HepG2 (cell line): Measurements from ENCODE around the gene TUBA8. TPM values are rescaled to one million over a fixed set of nuclear protein-coding genes. Genes with fewer than 3 reads are reported as not detected.

Experiments used
- ATRX ChIP-seq: sonication (generic); formaldehyde crosslinking; IDR thresholded peaks from 2 replicates; pipeline ENCODE4 v1.4.0; 2020; ENCODE audit warnings: missing genetic modification reagents, borderline replicate concordance
- CREB3 ChIP-seq: sonication (generic); formaldehyde crosslinking; IDR thresholded peaks from 2 replicates; pipeline ENCODE4 v1.5.0; 2020; ENCODE audit warnings: missing genetic modification reagents
- EED ChIP-seq: sonication (generic); formaldehyde crosslinking; IDR thresholded peaks from 2 replicates; pipeline ENCODE4 v1.5.0; 2020; ENCODE audit warnings: mild to moderate bottlenecking, missing genetic modification reagents
- FIP1L1 ChIP-seq: fragments of 200-400 bp; formaldehyde crosslinking; IDR thresholded peaks from 2 replicates; pipeline ENCODE4 v1.6.1; 2018; ENCODE audit warnings: low read depth, mild to moderate bottlenecking, low read length, moderate library complexity, borderline replicate concordance; ENCODE audit not compliant: insufficient read depth
- HOXA5 ChIP-seq: sonication (generic); formaldehyde crosslinking; IDR thresholded peaks from 2 replicates; pipeline ENCODE4 v1.4.0; 2020; ENCODE audit warnings: missing genetic modification reagents
- KLF16 ChIP-seq, 2 experiments: sonication (generic) in 1 of 2; formaldehyde crosslinking in 1 of 2; IDR thresholded peaks; 2 replicates each; pipeline versions ENCODE4 v1.6.1 to v1.8.0; 2016 to 2023; ENCODE audit warnings: missing genetic modification reagents in 2 of 2, missing compliant biosample characterization in 1 of 2
- NFKB2 ChIP-seq: sonication (generic); formaldehyde crosslinking; IDR thresholded peaks from 2 replicates; pipeline ENCODE4 v1.4.0; 2020; ENCODE audit warnings: missing genetic modification reagents, borderline replicate concordance
- SMARCC2 ChIP-seq: fragments of 450-650 bp; IDR thresholded peaks from 2 replicates; pipeline ENCODE4 v1.6.1; 2017; ENCODE audit warnings: antibody characterized with exemption, mild to moderate bottlenecking
- SRSF4 ChIP-seq: fragments of 200-400 bp; formaldehyde crosslinking; IDR thresholded peaks from one replicate; pipeline ENCODE4 v1.6.1; 2018; ENCODE audit warnings: mild to moderate bottlenecking, low read depth, low read length, moderate library complexity; ENCODE audit not compliant: poor library complexity, severe bottlenecking
- SRY ChIP-seq: sonication (generic); formaldehyde crosslinking; IDR thresholded peaks from 2 replicates; pipeline ENCODE4 v1.8.0; 2022; ENCODE audit warnings: mild to moderate bottlenecking, missing genetic modification reagents
- ZNF180 ChIP-seq: sonication (generic); formaldehyde crosslinking; IDR thresholded peaks from 2 replicates; pipeline ENCODE4 v1.4.0; 2020; ENCODE audit warnings: low read depth, missing genetic modification reagents, borderline replicate concordance
- ZNF737 ChIP-seq: sonication (generic); formaldehyde crosslinking; IDR thresholded peaks from 2 replicates; pipeline ENCODE4 v1.5.0; 2020; ENCODE audit warnings: missing genetic modification reagents, mild to moderate bottlenecking, borderline replicate concordance
- polyA plus RNA-seq, 8 experiments: library from polyadenylated mRNA; depleted of rRNA in 3 of 8; stranded (reverse) in 7 of 8; unstranded in 1 of 8; fragments of >200 nt; fragmentation: Illumina TruSeq in 4 of 8; extraction: Trizol in 4 of 8; gene quantifications; 2 replicates each; pipeline versions ENCODE4 v1.2.1 to v1.2.3, GENCODE V29; 2011 to 2016; ENCODE audit warnings: low read depth in 4 of 8, missing spikeins in 1 of 8, mixed read lengths in 1 of 8; ENCODE audit not compliant: insufficient read depth in 1 of 8
- total RNA-seq, 5 experiments: library from RNA; depleted of rRNA; stranded (reverse); fragments of >200 nt; fragmentation: Illumina TruSeq; extraction: Trizol; gene quantifications; 2 replicates each; pipeline ENCODE4 v1.2.3, GENCODE V29; 2016; ENCODE audit warnings: low read depth in 1 of 5
- TF ChIP-seq, protein P1 (sequence below): sonication (generic); formaldehyde crosslinking; IDR thresholded peaks from one replicate; pipeline ENCODE4 v1.5.1; 2020; ENCODE audit warnings: mild to moderate bottlenecking, missing genetic modification reagents; ENCODE audit errors: not compliant biosample characterization
- TF ChIP-seq, protein P2 (sequence below): sonication (generic); formaldehyde crosslinking; conservative IDR thresholded peaks from 2 replicates; pipeline ENCODE4 v1.8.0; 2022; ENCODE audit warnings: low read depth, missing genetic modification reagents
- TF ChIP-seq, protein P3 (sequence below): sonication (generic); formaldehyde crosslinking; conservative IDR thresholded peaks from 2 replicates; pipeline ENCODE4 v1.4.0; 2020; ENCODE audit warnings: missing genetic modification reagents

Gene TUBA8
- total and polyA plus RNA-seq, 2 of the 13 experiments (the other 11 are each of a cell fraction or from before 2014, with no cell fraction given), result 0.35 to 0.69 TPM

- TF ChIP-seq, protein P1, sequence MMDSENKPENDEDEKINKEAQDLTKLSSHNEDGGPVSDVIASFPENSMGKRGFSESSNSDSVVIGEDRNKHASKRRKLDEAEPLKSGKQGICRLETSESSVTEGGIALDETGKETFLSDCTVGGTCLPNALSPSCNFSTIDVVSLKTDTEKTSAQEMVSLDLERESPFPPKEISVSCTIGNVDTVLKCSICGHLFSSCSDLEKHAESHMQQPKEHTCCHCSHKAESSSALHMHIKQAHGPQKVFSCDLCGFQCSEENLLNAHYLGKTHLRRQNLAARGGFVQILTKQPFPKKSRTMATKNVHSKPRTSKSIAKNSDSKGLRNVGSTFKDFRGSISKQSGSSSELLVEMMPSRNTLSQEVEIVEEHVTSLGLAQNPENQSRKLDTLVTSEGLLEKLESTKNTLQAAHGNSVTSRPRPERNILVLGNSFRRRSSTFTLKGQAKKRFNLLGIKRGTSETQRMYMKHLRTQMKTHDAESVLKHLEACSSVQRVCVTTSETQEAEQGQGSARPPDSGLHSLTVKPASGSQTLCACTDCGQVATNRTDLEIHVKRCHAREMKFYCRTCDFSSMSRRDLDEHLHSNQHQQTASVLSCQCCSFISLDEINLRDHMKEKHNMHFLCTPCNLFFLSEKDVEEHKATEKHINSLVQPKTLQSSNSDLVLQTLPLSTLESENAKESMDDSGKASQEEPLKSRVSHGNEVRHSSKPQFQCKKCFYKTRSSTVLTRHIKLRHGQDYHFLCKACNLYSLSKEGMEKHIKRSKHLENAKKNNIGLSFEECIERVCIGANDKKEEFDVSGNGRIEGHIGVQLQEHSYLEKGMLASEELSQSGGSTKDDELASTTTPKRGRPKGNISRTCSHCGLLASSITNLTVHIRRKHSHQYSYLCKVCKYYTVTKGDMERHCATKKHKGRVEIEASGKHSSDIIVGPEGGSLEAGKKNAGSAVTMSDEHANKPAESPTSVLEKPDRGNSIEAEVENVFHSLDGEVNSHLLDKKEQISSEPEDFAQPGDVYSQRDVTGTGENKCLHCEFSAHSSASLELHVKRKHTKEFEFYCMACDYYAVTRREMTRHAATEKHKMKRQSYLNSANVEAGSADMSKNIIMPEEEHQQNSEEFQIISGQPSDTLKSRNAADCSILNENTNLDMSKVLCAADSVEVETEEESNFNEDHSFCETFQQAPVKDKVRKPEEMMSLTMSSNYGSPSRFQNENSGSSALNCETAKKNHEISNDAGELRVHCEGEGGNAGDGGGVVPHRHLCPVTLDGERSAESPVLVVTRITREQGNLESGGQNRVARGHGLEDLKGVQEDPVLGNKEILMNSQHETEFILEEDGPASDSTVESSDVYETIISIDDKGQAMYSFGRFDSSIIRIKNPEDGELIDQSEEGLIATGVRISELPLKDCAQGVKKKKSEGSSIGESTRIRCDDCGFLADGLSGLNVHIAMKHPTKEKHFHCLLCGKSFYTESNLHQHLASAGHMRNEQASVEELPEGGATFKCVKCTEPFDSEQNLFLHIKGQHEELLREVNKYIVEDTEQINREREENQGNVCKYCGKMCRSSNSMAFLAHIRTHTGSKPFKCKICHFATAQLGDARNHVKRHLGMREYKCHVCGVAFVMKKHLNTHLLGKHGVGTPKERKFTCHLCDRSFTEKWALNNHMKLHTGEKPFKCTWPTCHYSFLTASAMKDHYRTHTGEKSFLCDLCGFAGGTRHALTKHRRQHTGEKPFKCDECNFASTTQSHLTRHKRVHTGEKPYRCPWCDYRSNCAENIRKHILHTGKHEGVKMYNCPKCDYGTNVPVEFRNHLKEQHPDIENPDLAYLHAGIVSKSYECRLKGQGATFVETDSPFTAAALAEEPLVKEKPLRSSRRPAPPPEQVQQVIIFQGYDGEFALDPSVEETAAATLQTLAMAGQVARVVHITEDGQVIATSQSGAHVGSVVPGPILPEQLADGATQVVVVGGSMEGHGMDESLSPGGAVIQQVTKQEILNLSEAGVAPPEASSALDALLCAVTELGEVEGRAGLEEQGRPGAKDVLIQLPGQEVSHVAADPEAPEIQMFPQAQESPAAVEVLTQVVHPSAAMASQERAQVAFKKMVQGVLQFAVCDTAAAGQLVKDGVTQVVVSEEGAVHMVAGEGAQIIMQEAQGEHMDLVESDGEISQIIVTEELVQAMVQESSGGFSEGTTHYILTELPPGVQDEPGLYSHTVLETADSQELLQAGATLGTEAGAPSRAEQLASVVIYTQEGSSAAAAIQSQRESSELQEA (CRISPR knock-in tag), result no peak
- TF ChIP-seq KLF16 (CRISPR knock-in tag; IDR thresholded peaks at IDR 0.05) (0 out of 4 replicates have a peak, but pooled peaks of 1 of the 2 experiments have one; percentile 18), SRSF4 (no peak), ZNF180 (CRISPR knock-in tag) (no peak), ATRX (CRISPR knock-in tag) (no peak), SMARCC2 (no peak), ZNF737 (CRISPR knock-in tag) (no peak), EED (CRISPR knock-in tag) (no peak), NFKB2 (no peak; the same call in 1 of the 2 replicates), CREB3 (CRISPR knock-in tag) (no peak), SRY (no peak), FIP1L1 (no peak), HOXA5 (CRISPR knock-in tag) (no peak; the same call in 1 of the 2 replicates)
- TF ChIP-seq, protein P2, sequence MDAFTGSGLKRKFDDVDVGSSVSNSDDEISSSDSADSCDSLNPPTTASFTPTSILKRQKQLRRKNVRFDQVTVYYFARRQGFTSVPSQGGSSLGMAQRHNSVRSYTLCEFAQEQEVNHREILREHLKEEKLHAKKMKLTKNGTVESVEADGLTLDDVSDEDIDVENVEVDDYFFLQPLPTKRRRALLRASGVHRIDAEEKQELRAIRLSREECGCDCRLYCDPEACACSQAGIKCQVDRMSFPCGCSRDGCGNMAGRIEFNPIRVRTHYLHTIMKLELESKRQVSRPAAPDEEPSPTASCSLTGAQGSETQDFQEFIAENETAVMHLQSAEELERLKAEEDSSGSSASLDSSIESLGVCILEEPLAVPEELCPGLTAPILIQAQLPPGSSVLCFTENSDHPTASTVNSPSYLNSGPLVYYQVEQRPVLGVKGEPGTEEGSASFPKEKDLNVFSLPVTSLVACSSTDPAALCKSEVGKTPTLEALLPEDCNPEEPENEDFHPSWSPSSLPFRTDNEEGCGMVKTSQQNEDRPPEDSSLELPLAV (CRISPR knock-in tag), result no peak
- TF ChIP-seq, protein P3, sequence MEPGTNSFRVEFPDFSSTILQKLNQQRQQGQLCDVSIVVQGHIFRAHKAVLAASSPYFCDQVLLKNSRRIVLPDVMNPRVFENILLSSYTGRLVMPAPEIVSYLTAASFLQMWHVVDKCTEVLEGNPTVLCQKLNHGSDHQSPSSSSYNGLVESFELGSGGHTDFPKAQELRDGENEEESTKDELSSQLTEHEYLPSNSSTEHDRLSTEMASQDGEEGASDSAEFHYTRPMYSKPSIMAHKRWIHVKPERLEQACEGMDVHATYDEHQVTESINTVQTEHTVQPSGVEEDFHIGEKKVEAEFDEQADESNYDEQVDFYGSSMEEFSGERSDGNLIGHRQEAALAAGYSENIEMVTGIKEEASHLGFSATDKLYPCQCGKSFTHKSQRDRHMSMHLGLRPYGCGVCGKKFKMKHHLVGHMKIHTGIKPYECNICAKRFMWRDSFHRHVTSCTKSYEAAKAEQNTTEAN (CRISPR knock-in tag), result 0 out of 2 replicates have a peak, but pooled peaks have one; percentile 13
These were observed 32.8 kb upstream of the TUBA8 start, which contains the start of gene PEX26 (continued) for GRCh38 chr22:18077639-18078328.
